Neural crest cell (in vitro differentiated cells): ENCODE results near the gene ZNF615. TPM values are rescaled to one million over a fixed set of nuclear protein-coding genes. Genes with fewer than 3 reads are reported as not detected.
"Not testable (repeated sequence)": the region's sequence is repeated elsewhere in the genome, so short reads cannot be mapped to it uniquely, and the experiment has no call there.

Experiments
- DNase-seq: peaks from one replicate; pipeline ENCODE4 v3.0.0; 2021; ENCODE audit warnings: low read depth, mixed read lengths, low spot score
- H3K27ac Mint-ChIP-seq: one replicate; pipeline ENCODE4 v1.8.0; 2021; ENCODE audit warnings: mild to moderate bottlenecking, mixed read lengths; ENCODE audit not compliant: unreplicated experiment
- H3K27me3 Mint-ChIP-seq: 2 replicates; pipeline ENCODE4 v1.8.0; 2021; ENCODE audit warnings: low read depth, mild to moderate bottlenecking, mixed read lengths
- H3K36me3 Mint-ChIP-seq: 2 replicates; pipeline ENCODE4 v1.8.0; 2021; ENCODE audit warnings: low read depth, mild to moderate bottlenecking, mixed read lengths
- H3K4me1 Mint-ChIP-seq: 2 replicates; pipeline ENCODE4 v1.8.0; 2021; ENCODE audit warnings: mixed read lengths
- H3K4me3 Mint-ChIP-seq: one replicate; pipeline ENCODE4 v1.8.0; 2021; ENCODE audit warnings: mild to moderate bottlenecking, mixed read lengths
- H3K9me3 Mint-ChIP-seq: 2 replicates; pipeline ENCODE4 v1.8.0; 2021; ENCODE audit warnings: mixed read lengths
- total RNA-seq: library from RNA; stranded (reverse); gene quantifications from 2 replicates; pipeline ENCODE4 v1.2.1, GENCODE V29; 2021
- TF ChIP-seq, protein P1 (sequence below): fragments of 200-600 bp; sonication (generic); conservative IDR thresholded peaks from 2 replicates; pipeline ENCODE4 v1.5.0; 2021; ENCODE audit warnings: antibody characterized with exemption, mild to moderate bottlenecking

The ZNF615 gene
- total RNA-seq, 1 donor from 2014 or later = 11.0 TPM

DNA sequence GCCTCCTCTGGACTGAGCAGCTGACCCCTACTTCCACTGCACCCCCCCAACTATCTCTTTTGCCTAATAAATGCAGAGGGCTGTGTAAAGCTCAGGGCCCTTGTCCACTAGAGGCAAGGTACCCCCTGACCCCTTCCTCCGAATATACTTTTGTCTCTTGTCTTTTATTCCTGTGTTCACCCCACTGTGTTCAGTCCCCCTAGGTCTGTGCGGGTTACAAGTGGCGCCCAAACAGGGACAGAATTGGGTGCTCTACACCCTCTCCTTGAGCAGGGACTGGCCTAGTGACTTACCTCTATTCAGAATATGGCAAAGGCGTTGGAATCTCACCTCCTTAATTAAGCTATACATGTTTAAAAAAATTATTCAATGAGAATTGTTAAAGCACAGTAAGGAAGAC is 36.4 kb downstream of the ZNF615 start:
- H3K27me3 Mint-ChIP-seq = no peaks in the 10 kb centered on the region
- peaks cover 25% of the 10 kb centered on the region for H3K9me3 Mint-ChIP-seq
- H3K27ac Mint-ChIP-seq = no peak overlapping the region
- DNase-seq = no peak
- no peak overlapping the region for H3K4me3 Mint-ChIP-seq
- H3K4me1 Mint-ChIP-seq = no peaks in the 10 kb centered on the region
- TF ChIP-seq, protein P1, sequence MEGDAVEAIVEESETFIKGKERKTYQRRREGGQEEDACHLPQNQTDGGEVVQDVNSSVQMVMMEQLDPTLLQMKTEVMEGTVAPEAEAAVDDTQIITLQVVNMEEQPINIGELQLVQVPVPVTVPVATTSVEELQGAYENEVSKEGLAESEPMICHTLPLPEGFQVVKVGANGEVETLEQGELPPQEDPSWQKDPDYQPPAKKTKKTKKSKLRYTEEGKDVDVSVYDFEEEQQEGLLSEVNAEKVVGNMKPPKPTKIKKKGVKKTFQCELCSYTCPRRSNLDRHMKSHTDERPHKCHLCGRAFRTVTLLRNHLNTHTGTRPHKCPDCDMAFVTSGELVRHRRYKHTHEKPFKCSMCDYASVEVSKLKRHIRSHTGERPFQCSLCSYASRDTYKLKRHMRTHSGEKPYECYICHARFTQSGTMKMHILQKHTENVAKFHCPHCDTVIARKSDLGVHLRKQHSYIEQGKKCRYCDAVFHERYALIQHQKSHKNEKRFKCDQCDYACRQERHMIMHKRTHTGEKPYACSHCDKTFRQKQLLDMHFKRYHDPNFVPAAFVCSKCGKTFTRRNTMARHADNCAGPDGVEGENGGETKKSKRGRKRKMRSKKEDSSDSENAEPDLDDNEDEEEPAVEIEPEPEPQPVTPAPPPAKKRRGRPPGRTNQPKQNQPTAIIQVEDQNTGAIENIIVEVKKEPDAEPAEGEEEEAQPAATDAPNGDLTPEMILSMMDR = no peak
- peaks cover 70% of the 10 kb centered on the region for H3K36me3 Mint-ChIP-seq

- no peak for DNase-seq
- TF ChIP-seq, protein P1 = no peak
- Mint-ChIP-seq H3K36me3 (peaks cover 68% of the 10 kb centered on the region), H3K4me1 (no peaks in the 10 kb centered on the region), H3K4me3 (no peak overlapping the region), H3K9me3 (peaks cover 22% of the 10 kb centered on the region), H3K27ac (no peak overlapping the region), H3K27me3 (no peaks in the 10 kb centered on the region)
Observed at GRCh38 chr19:51970718-51971117, 37.3 kb downstream of the ZNF615 start.

DNA sequence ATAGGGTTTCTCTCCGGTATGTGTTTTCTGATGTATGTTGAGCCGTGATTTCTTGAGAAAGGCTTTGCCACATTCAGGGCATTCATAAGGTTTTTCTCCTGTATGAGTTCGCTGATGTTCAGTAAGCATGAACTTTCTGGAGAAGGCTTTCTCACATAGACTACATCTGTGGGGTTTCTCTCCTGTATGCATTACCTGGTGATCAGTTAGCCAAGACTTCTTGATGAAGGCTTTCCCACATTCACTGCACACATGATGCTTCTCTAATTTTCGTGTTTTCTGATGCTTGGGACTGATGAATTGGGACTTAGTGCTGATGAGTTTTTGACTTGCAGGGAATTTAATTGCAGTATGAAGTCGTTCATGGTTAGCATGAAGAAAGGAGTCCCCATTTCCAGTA is 42.4 kb downstream of the ZNF615 start:
- TF ChIP-seq, protein P1 = no peak
- Mint-ChIP-seq H3K27me3 (no peaks in the 10 kb centered on the region), H3K4me3 (no peak overlapping the region), H3K9me3 (peaks cover 25% of the 10 kb centered on the region), H3K4me1 (no peaks in the 10 kb centered on the region), H3K27ac (no peak overlapping the region), H3K36me3 (peaks cover 68% of the 10 kb centered on the region)
- no peak for DNase-seq

DNA sequence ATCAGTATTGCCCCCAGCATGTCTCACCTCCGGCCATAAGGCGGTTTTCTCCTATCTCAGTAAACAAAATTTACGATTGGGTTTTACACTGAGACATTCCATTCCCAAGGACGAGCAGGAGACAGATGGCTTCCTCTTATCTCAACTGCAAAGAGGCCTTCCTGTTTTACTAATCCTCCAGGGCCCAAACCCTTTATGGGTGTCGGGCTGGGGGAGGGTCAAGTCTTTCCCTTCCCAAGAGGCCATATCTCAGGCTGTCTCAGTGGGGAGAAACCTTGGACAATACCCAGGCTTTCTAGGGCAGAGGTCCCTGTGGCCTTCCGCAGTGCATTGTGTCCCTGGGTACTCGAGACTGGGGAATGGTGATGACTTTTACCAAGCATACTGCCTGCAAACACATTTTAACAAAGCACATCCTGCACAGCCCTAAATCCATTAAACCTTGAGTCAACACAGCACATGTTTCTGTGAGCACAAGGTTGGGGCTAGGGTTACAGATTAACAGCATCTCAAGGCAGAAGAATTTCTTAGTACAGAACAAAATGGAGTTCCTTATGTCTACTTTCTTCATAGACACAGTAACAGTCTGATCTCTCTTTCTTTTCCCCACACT is 47.3 kb downstream of the ZNF615 start:
- not testable (repeated sequence) for H3K4me3 Mint-ChIP-seq, H3K27me3 Mint-ChIP-seq, H3K27ac Mint-ChIP-seq, DNase-seq, H3K4me1 Mint-ChIP-seq
- Mint-ChIP-seq H3K9me3 (peaks cover 35% of the 10 kb centered on the region), H3K36me3 (peaks cover 59% of the 10 kb centered on the region)

- Mint-ChIP-seq H3K9me3 (peaks cover 30% of the 10 kb centered on the region), H3K4me1 (no peaks in the 10 kb centered on the region), H3K36me3 (peaks cover 53% of the 10 kb centered on the region), H3K4me3 (no peak overlapping the region), H3K27me3 (no peaks in the 10 kb centered on the region), H3K27ac (no peak overlapping the region)
- DNase-seq = no peak
- TF ChIP-seq, protein P1 = no peak
Observed at GRCh38 chr19:51959791-51960190, 48.2 kb downstream of the ZNF615 start.

DNA sequence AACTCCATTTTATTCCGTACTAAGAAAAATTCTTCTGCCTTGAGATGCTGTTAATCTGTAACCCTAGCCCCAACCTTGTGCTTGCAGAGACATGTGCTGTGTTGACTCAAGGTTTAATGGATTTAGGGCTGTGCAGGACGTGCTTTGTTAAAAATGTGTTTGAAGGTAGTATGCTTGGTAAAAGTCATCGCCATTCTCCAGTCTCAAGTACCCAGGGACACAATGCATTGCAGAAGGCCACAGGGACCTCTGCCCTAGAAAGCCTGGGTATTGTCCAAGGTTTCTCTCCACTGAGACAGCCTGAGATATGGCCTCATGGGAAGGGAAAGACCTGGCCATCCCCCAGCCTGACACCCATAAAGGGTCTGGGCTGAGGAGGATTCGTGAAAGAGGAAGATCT is 50.2 kb downstream of the ZNF615 start:
- Mint-ChIP-seq H3K9me3 (peaks cover 27% of the 10 kb centered on the region), H3K36me3 (peaks cover 44% of the 10 kb centered on the region)
- not testable (repeated sequence) for DNase-seq, H3K27ac Mint-ChIP-seq, H3K4me1 Mint-ChIP-seq, H3K27me3 Mint-ChIP-seq, H3K4me3 Mint-ChIP-seq

DNA sequence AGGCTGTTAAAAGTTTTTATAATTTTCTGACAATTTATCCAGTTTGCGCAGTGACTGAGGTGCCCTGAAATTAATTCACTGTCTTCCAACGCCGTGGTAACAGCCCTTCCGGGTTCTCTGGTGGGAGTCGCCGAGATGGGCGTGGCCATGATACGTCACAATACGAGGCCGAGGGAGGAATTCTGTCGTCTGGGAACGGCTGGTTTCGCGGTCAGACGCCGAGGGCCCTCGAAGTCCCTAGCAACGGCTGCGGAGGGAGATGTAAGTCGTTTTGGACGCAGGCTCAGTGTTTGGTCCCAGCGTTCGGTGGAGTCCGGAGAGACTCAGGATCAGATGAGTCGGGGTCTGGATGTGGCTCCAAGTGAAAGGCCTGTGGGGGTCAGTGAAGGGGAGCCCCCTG is 59.0 kb downstream of the ZNF615 start:
- DNase-seq = no peak
- TF ChIP-seq, protein P1 = no peak
- H3K9me3 Mint-ChIP-seq = peaks cover 37% of the 10 kb centered on the region
- no peak overlapping the region for H3K27ac Mint-ChIP-seq
- H3K4me3 Mint-ChIP-seq = no peak overlapping the region
- H3K4me1 Mint-ChIP-seq = no peaks in the 10 kb centered on the region
- peaks cover 63% of the 10 kb centered on the region for H3K36me3 Mint-ChIP-seq
- H3K27me3 Mint-ChIP-seq = no peaks in the 10 kb centered on the region
